BJ (cell line): ENCODE measurements around the gene RNASEH2A. TPM values are rescaled to one million over a fixed set of nuclear protein-coding genes. Genes with fewer than 3 reads are reported as not detected.

Source experiments
- CTCF ChIA-PET: fragments of 350-600 bp; formaldehyde crosslinking; extraction: SDS; loops from one replicate; lab custom pipeline; 2021; ENCODE audit warnings: antibody characterized with exemption, inconsistent platforms; lab: Yijun Ruan, JAX
- POLR2A ChIA-PET: fragments of 300-600 bp; sonication (Branson Sonifier 250); formaldehyde crosslinking; extraction: SDS; loops from one replicate; lab custom pipeline; 2021; ENCODE audit warnings: antibody characterized with exemption; lab: Charles Lee
- DNase-seq: peaks from one replicate; pipeline ENCODE4 v3.0.0-alpha.2; 2011; ENCODE audit warnings: low read depth
- H3K27me3 ChIP-seq: 2 replicates; pipeline ENCODE4 v1.6.0; 2011; ENCODE audit warnings: low read length; ENCODE audit not compliant: control insufficient read depth, insufficient read depth
- H3K36me3 ChIP-seq: 2 replicates; pipeline ENCODE4 v1.5.1; 2011; ENCODE audit warnings: low read length; ENCODE audit not compliant: control insufficient read depth, insufficient read depth
- H3K4me3 ChIP-seq: 2 replicates; pipeline ENCODE4 v1.5.1; 2011; ENCODE audit warnings: low read depth, mild to moderate bottlenecking, control low read depth, low read length
- CTCF ChIP-seq: IDR thresholded peaks from 2 replicates; pipeline ENCODE4 v1.5.1; 2011; ENCODE audit warnings: low read depth, mild to moderate bottlenecking, control low read depth, inconsistent platforms, low read length, moderate library complexity; ENCODE audit not compliant: insufficient read depth
- polyA plus RNA-seq: library from polyadenylated mRNA; depleted of rRNA; stranded (reverse); fragments of >200 nt; gene quantifications from 2 replicates; pipeline ENCODE4 v1.2.3, GENCODE V29; 2011

Gene RNASEH2A
- polyA plus RNA-seq, 1 experiment = 30.3 TPM

GRCh38 chr19:12784871-12785430 lies 21.4 kb upstream of the RNASEH2A start:
- no peak overlapping the region for H3K4me3 ChIP-seq
- DNase-seq = no peak
- ChIA-PET CTCF (no interaction called here), POLR2A (no interaction called here)
- H3K27me3 ChIP-seq = no peaks in the 10 kb centered on the region
- no peaks in the 10 kb centered on the region for H3K36me3 ChIP-seq
- TF ChIP-seq CTCF = no peak

- no peak overlapping the region for H3K4me3 ChIP-seq
- POLR2A ChIA-PET = no interaction called here
- no peak for TF ChIP-seq CTCF
- no peaks in the 10 kb centered on the region for H3K27me3 ChIP-seq
- CTCF ChIA-PET = interaction anchor here (0.6 to 1.2 kb wide), 2 partner anchors 10 to 52 kb away, joined by 4 to 5 read pairs; no protein-coding TSS in a partner anchor
- DNase-seq = no peak
- no peaks in the 10 kb centered on the region for H3K36me3 ChIP-seq
These were observed 20.9 kb upstream of the RNASEH2A start for GRCh38 chr19:12785431-12786031.

- POLR2A ChIA-PET = no interaction called here
- DNase-seq = no peak
- no peak overlapping the region for H3K4me3 ChIP-seq
- CTCF ChIA-PET = interaction anchor here (0.6 to 3.6 kb wide), 3 partner anchors 9 to 51 kb away, joined by 4 to 28 read pairs (median 5); no protein-coding TSS in a partner anchor
- TF ChIP-seq CTCF = no peak
- no peaks in the 10 kb centered on the region for H3K27me3 ChIP-seq
- no peaks in the 10 kb centered on the region for H3K36me3 ChIP-seq
These were observed 20.1 kb upstream of the RNASEH2A start for GRCh38 chr19:12786141-12786870.

GRCh38 chr19:12786952-12787351 lies 19.4 kb upstream of the RNASEH2A start:
- Histone ChIP-seq H3K27me3 (no peaks in the 10 kb centered on the region), H3K4me3 (no peak overlapping the region), H3K36me3 (no peaks in the 10 kb centered on the region)
- ChIA-PET CTCF (interaction anchor here (3.6 kb wide), 1 partner anchor 9 kb away, joined by 28 read pairs; no protein-coding TSS in a partner anchor), POLR2A (interaction anchor here (0.7 kb wide), 1 partner anchor 1241 kb away, joined by 6 read pairs; no protein-coding TSS in a partner anchor)
- TF ChIP-seq CTCF = no peak
- DNase-seq = no peak

- POLR2A ChIA-PET = interaction anchor here (0.7 to 1.4 kb wide), 2 partner anchors 9 to 1242 kb away, joined by 4 to 6 read pairs; no protein-coding TSS in a partner anchor
- Histone ChIP-seq H3K4me3 (no peak overlapping the region), H3K27me3 (no peaks in the 10 kb centered on the region), H3K36me3 (no peaks in the 10 kb centered on the region)
- no peak for DNase-seq
- CTCF ChIA-PET = interaction anchor here (2.3 to 3.6 kb wide), 3 partner anchors 10 to 14 kb away, joined by 5 to 28 read pairs (median 7); no protein-coding TSS in a partner anchor
- no peak for TF ChIP-seq CTCF
These were observed 18.9 kb upstream of the RNASEH2A start for GRCh38 chr19:12787458-12787857.
